ENCODE results near the gene ZNF311. TPM values are rescaled to one million over a fixed set of nuclear protein-coding genes. Genes with fewer than 3 reads are reported as not detected.

ZNF311 gene
- total and polyA plus RNA-seq, 2 of the 13 experiments (the other 11 are each of a cell fraction or from before 2014, with no cell fraction given) = not detected

GRCh38 chr6:28982476-28983266, 22.4 kb downstream of the ZNF311 start (continued):
- TF ChIP-seq PRDM10 (CRISPR knock-in tag; IDR thresholded peaks at IDR 0.05; ENCODE audit: low read depth) (no peak), MED1 (CRISPR knock-in tag; IDR thresholded peaks at IDR 0.05) (no peak), TCF7L2 (IDR thresholded peaks at IDR 0.05; ENCODE audit: low read depth, low read length) (no peak), RAD21 (CRISPR knock-in tag; IDR thresholded peaks at IDR 0.05) (no peak), ZNF263 (CRISPR knock-in tag; IDR thresholded peaks at IDR 0.05) (no peak), ZSCAN22 (CRISPR knock-in tag; IDR thresholded peaks at IDR 0.05) (no peak), MATR3 (CRISPR knock-in tag; IDR thresholded peaks at IDR 0.05) (no peak), YEATS2 (CRISPR knock-in tag; IDR thresholded peaks at IDR 0.05; ENCODE audit: borderline replicate concordance) (no peak), PITX1 (CRISPR knock-in tag; IDR thresholded peaks at IDR 0.05) (0 out of 2 replicates have a peak, but pooled peaks have one; percentile 1), MLX (CRISPR knock-in tag; IDR thresholded peaks at IDR 0.05) (no peak), KAT8 (CRISPR knock-in tag; IDR thresholded peaks at IDR 0.05) (0 out of 2 replicates have a peak, but pooled peaks have one; percentile 1), SIX1 (CRISPR knock-in tag; IDR thresholded peaks at IDR 0.05; ENCODE audit: borderline replicate concordance) (peak; percentile 82; the same call in 1 of the 2 replicates), ZSCAN30 (CRISPR knock-in tag; IDR thresholded peaks at IDR 0.05) (peak; percentile 57), CHD2 (IDR thresholded peaks at IDR 0.05; ENCODE audit: low read depth, low read length) (no peak), PRDM4 (CRISPR knock-in tag; IDR thresholded peaks at IDR 0.05; ENCODE audit: borderline replicate concordance) (no peak), ATF7 (IDR thresholded peaks at IDR 0.05) (no peak), ATF7 (CRISPR knock-in tag; IDR thresholded peaks at IDR 0.05) (no peak), ATF5 (CRISPR knock-in tag; IDR thresholded peaks at IDR 0.05; ENCODE audit: low read depth) (no peak), IRF9 (CRISPR knock-in tag; IDR thresholded peaks at IDR 0.05; ENCODE audit: borderline replicate concordance) (no peak), CTCF (CRISPR knock-in tag; IDR thresholded peaks at IDR 0.05) (peak; percentile 18; the same call in 1 of the 2 replicates)
